GM19397 (cell line): ENCODE measurements around the gene TARP.
"Not testable (repeated sequence)": the region's sequence is repeated elsewhere in the genome, so short reads cannot be mapped to it uniquely, and the experiment has no call there.

Experiments
- ATAC-seq: cut with Tn5 transposase; IDR thresholded peaks from one replicate; pipeline ENCODE4 v1.9.1; 2021; ENCODE audit warnings: mild to moderate bottlenecking, moderate library complexity; ENCODE audit not compliant: unreplicated experiment

TARP gene

DNA sequence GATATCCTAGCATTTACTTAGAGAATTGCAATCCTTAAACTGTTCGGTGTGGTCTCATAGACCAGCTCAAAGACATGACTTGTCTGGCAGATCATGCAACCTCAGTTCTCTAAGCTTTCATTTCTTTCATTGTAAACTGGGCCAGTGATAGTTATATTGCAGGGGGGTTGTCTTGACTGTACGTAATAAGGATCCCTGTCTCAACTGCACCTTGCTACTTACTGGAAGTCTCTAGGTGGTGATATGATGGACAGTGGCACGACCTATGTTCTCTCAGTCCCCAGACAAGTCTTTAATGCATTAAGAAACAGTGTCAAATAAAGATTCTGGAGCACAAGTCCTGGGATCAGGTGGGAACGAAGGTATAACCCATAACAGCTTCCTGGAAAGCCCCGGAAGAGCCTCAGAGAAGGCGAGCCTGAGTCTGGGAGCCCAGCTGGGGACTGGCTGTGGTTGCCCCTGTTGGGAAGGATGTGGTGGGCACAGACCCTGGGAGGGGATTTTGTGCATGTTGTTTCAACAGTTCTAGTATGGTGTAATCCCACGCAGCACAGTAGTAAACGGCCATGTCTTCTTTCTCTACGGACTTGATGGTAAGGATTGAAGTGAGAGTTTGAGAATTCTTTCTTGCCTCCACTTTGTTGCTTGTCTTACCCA is 26.0 kb upstream of the TARP start:
- no peak for ATAC-seq

DNA sequence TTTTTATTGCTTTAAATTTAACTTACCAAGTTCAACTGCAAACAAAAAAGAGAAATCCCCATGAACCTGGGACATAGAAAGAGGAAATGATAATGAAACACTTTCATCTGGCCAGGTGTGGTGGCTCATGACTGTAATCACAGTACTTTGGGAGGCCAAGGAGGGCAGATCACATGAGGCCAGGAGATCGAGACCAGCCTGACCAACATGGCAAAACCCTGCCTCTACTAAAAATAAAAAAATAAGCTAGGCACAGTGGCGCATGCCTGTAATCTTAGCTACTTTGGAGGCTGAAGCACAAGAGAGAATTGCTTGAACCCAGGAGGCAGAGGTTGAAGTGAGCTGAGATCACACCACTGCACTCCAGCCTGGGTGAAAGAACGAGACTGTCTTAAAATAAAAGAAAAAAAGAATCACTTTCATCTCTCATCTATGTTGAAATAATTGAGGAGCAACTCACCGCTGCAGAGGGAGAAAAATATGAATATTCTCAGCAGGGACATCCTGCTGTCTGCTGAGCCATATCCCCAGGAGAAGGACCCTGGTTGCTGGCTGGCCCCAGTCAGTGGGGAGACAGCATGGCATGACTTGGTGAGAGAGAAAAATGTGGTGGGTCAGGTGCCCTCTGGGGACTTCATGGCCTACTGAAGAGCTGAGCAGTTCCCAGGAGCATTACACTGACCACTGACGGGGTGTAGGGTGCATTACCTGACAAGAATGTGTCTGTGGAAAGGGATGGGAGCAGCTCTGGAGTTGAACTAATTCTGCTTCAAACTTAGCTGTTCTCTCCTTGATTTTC is 22.8 kb upstream of the TARP start:
- ATAC-seq = peak; percentile 64

DNA sequence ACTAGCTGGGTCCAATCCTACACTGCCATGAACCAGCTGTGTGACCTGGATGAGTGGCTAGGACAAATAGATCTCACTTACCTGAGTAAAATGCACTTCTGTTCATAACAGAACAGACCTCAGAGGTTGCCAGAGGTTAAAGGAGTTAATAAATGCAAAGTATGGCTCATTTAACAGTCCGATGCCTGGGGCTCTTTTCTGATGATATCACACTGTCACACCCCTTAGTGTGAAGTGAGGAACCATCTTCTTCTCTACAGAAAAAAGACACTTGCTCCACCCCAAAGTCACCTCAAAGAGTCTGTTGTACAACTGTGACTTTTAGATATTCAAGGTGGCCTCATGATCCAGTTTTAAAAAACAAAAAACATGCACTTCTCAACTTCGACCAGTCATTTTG is 21.5 kb upstream of the TARP start:
- ATAC-seq = no peak

DNA sequence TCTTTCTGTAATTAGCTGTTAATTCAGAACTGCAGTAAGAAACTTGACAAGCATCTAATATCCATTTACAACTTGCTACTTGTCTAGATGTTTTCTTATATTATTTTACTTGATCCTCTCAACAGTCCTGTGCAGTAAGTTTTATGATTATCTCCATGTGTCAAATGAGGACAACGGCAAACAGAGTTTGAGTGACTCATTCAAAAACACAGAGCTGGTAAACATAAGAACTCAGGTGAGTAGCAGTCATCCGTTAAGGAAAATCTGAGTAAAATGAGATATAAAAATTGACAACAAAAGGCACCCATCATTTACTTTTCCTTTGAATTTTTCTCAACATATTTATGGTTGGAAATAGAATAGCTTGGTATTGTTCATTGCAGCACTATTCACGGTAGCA is 19.0 kb upstream of the TARP start:
- ATAC-seq = no peak

DNA sequence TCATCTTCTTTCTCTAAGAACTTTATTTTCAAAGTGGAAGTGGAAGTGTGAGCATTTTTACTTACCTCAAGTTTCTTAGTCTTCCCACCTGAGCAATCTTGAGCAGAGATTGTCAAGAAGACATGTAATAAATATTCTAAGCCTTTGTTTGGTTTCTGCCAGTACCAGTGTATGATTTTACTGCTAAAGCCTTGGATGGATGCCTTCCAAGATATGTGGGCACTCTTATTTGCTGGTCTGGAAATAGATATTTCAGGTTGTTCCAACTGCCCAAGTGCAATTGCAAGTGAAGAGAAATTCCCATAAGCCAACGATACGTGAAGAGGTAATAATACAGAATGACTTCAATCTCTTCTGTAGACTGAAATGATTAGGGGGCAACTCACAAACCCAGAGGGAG is 18.2 kb upstream of the TARP start:
- ATAC-seq = no peak

DNA sequence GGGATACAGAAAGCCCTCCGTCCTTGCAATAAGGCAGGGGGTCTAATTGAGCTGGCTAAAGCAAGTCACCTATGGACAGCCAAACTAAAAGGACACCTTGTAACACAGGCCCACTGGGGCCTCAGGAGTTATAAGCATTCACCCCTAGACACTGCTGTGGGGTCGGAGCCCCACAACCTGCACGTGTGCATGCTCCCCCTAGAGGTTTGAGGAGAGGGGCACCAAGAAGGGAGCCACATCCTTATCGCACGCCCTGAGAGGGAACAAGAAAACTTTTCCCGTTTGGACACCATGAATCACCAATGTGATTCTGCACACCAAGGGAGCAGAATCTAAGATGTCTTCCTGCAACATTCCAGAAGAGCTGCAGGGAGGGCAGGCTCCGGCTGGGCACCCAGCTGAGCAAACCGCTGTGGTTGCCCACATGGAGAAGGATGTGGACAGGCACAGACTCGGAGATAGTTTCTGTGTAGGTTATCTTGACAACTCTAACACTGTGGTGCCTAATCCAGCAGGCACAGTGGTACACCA is 17.7 kb upstream of the TARP start:
- no peak for ATAC-seq

DNA sequence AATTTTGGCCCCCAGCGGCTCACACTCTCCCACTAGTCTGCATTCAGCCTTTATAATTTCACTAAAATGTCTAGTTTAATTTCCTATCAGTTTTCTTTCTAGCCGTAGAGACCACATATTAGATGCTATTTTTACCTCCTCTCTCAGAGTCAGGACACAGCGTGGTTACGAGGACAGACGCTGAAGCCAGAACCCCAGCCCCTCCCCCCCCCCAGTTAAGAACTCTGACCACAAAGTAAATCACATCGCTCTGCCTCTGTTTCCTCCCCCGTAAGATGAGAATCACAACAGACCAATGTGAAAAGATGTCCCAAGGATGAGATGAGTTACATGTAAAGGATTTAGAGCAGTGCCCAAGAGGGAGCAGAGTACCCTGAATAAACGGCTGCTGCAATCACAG is 11.1 kb upstream of the TARP start:
- no peak for ATAC-seq

DNA sequence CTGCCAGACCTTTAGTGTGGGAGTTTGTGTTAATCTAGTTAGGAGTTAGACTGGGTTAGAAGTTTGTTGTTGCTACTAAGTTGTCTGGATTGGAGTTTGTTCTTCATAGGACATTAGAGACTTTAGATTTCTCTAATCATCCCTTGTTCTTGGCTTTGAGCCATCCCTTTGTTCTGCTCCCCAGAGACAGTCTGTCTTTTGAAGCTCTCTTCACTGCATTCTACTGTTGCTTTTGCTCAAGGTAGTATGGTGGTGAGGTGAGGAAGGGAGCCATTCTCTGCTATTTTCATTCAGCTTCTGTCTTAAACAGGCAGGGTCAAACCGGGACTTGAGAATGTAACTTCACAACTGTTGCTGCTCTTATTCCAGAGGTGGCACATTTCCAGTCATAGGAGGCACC is 10.4 kb upstream of the TARP start:
- ATAC-seq = no peak

DNA sequence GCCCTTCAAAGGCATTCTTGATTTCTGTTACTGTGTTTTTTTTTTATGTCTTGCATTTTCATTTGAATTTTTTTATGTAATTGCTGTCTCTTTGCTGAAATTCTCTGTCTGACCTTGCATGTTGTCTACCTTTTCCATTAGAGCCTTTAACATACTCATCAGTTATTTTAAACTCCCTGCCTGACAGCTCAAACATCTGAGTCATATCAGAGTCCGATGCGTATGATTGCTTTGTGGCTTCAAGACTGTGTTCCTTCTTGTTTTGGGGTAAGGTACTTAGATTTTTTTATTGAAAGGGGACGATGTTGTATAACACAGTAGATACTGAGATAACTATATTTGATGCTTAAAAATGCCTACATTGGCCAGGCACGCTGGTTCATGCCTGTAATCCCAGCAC is 9.7 kb upstream of the TARP start:
- no peak for ATAC-seq

DNA sequence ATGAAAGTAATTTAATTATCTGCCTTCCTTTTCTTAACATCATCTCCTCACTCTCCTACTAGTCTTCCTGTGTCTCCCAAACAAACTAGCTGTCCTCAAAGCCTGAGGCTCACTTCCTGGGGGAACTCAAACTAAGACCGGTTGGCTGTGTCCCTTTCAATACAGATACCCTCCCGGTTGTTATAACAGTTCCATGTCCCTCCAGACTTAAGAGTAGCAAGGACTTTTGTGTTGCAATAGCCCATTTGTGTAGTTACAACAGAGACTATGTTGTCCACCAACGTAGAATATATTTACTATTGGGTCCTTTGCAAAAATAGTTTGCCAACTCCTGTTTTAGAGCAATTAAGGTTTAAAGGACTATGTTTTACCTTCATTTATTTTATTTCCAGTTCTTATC is 8.6 kb upstream of the TARP start:
- ATAC-seq = no peak

DNA sequence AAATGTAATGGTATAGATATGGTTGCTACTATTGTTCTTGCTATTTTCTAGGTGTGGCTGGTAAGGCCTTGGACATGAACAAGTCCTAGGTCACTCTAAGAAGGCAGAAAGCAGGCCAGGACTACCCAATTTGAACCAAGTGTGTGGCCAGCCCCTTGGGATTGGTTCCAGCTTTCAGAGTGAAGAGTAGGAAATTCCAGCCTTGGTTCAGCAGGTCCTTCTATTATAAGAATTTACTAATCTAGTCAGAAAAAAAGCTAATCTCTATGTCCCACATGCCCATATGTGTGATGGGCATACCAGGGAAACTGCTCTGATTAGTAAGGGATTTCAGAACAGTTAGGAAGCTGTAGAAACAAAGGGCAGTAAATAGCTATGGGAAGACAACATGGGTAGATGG is 7.8 kb upstream of the TARP start:
- ATAC-seq = no peak

DNA sequence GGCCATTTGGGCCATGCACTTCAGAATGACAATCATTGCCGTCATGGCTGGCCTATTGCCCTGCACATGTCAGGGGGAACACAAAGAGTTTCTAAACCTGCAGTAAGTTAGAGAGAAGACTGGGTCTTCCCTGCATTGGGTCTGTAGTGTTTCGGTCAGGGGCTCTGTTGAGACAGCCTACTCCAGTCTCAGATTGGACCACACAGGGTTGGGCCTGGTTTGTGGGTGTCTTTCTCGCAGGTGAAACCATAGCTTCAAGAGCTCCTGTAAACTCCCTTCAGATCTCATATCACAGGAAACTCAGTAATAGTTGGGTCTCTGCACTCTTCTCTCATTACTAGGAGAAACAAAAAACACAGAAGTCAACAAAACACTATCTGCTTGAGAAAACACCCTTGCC is 7.3 kb upstream of the TARP start:
- ATAC-seq = no peak

DNA sequence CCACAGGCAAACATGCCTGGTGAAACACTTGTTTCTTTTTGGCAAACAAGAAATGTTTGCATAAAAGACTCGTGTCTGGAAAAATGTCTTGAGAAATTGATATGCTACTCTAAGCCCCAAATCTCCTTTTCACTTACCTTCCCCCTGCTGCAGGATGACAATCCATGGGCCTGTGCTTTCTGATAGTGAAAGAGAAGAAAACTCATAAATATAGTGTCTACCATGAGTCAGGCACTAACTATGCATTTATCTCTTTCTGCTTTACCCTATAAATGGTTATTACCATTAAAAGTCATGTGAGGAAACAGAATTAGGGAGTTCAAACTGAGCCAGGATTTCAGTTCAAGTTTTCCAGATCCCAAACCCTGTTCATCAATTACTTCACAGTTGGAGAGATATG is 6.6 kb upstream of the TARP start:
- no peak for ATAC-seq

DNA sequence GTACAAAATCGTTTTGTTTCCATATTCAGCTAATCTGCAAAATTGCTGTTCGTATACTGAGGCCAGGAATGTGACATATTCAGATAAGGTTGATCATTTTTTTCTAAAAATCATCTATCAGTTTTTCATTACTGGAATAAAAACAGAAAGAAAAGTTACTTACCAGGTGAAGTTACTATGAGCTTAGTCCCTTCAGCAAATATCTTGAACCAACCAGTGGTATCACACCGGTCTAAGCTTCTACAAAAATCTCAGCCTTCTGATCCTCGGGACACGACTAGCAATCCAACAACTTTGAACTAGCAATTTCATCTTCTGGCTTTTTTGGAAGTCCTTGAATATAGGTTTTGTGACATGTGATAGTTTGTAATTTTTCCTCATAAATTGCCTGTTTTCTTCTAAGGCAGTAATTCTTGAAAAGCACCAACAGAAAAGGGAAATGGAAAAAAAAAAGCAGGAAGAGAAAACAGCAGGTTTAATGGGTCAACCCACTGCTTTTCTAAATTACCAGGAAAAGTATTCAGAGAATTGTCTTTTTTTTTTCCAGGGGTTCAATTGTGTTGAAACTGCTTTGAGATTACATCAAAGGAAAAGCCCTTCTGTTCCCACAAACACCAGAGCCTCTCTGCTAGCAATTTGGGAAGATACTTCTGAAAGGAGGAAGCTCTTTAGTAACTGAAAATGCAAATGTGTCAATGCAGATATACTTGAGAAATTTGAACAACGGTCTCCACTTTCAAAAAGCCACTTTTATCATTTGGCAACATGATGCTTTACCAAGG is 2.9 kb upstream of the TARP start:
- ATAC-seq = no peak

DNA sequence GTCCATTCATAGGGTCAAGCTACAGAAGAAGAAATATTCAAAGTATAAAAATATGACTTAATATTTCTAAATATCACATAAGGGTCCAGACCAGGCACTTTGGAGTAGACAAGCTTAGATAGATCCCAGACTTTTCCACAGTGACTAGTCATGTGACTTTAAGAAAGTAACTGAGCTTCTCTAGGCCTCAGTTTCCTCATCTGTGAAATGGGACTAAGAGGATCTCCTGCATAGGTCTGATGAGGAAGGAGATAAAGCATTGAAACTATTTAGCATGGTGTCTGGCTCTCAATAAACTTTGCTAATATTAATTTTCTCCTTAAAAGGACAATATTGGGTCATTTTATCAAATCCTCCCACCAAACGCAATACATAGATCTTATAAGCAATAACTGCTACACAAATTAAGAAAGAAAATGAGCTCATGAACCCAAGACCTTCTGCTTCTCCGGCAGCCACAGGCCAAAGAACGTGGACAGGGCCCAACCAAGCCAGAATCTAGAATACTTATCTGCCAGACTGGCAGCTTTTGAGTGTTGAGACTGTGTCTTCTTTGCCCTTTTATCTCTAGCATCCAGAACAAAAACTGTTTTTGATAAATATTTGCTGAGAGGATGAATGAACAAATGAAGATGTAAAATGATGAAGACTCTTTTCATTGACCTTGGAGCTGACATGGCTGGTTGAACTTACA is 1.6 kb upstream of the TARP start:
- ATAC-seq = no peak

DNA sequence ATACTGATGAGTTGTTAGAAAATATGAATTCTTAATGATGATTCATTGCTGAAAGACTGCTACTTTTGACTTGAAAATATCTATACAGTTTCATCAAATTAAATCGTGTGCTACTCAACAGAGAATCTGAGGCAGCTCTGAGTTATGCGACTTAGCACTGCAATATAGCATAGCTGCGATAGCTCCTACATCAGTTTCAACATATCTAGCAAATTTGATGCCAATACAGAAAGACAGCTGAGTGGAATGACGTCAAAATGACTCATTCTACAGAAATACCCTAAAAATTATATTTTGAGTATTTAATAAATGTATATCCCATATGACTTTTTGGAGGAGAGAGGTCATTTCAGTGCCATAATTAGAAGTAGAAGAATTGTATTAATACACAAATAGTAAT is 1.1 kb upstream of the TARP start:
- ATAC-seq = no peak

DNA sequence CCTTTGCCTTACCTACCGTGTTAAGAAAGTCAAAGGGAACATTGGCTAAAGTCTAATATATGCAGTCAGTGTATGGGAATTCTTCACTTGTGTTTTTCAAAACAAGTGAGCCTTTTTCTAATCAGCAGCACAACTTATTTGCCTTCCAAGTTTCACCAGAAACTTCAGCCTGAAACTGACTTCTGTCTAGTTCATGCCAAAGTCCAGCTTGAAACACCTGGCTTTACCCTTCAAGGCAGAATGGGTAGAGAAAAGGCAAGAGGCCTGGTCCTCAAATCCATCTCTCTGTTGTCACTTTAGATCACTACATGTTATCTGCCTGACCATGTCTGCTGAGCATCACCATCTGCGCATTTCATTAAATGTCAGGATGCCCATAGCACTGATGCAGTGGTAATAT is 3.0 kb downstream of the TARP start:
- ATAC-seq = peak; percentile 63

DNA sequence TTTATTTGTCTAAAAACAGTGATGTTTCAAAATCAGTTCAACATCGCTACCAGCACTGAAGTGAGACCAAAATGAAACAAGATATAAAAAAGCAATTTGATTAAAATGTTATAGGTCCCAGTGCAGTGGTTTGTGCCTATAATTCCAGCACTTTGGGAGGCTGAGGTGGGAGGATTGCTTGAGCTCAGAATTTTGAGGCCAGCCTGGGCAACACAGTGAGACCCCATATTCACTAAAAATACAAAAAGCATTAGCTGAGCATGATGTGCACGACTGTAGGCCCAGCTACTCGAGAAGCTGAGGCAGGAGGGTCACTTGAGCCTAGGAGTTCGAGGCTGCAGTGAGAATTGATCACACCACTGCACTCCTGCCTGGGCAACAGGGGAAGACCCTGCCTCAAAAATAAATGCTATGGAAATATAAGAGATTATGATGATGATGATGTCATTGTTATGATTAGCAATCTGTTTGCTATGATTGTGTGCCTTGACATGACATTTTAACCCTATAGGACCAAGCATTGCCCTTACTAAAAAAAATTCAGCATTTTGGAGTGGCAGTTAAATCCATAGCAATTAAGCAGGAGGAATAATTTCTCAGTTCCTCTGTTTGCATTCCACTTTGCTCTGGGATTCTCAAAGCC is 3.6 kb downstream of the TARP start:
- ATAC-seq = not testable (repeated sequence)

DNA sequence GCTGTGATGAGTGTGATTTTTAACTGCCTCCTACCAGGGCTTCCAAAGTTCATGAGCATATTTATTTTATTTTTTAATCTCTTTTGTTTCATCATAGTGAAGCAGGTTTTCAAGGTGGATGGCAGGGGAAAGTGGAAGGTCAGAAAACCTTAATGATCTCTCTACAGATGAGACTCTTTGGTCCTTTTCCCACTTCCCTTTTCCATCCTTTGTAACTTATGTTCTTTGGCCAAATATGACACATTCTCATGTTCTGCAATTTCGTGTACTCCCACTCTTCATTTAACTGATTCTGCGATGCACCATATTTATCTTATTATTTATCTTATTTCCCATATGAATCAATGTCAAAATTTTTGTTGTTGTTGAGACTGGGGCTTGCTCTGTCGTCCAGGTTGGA is 7.5 kb downstream of the TARP start:
- not testable (repeated sequence) for ATAC-seq

DNA sequence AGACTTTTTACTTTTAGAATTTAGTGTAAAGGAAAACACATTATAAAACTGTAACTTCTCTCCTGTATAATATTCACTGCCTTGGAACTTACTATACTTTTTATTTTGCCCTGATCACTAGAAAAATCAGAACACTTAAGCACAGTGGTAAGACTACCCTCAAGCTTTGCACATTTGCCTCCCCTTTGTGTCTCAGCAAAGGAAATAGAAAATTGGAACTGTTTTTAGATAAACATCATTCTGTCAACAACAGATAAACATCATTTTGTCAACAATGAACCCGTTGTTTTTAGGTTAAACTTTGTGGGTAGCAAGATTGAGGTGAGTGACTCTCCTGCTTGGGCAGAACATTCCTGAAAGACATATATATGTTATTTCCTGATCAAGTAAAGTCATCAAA is 8.8 kb downstream of the TARP start:
- not testable (repeated sequence) for ATAC-seq

DNA sequence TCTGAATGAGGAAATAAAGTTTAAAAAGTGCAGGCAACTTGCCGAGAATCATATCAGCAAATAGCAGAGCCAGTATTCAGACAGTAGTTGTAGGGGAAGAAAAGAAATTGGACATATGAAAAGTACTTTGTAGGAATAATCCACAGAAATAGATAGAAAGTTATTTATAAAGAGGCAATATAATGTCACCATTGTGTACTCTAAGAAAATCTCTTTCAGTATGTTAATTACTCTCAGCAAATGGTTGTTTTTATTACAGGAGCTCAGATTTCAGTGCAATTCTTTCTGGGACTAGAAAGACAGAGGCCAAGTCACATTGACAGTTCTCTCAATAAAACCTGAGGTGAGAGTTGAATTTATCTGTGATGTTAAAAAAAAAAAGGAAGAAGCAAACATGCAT is 10.2 kb downstream of the TARP start:
- ATAC-seq = not testable (repeated sequence)
